HUES48 (cell line): ENCODE results near the gene CD300A.

Experiments used
- H3K27ac ChIP-seq: one replicate; pipeline ENCODE4 v1.7.0; 2013; ENCODE audit warnings: low read depth, low read length, inconsistent platforms
- H3K27me3 ChIP-seq: 2 replicates; pipeline ENCODE4 v1.6.1; 2013; ENCODE audit warnings: mild to moderate bottlenecking, low read length; ENCODE audit not compliant: control insufficient read depth, insufficient read depth
- H3K36me3 ChIP-seq: 2 replicates; pipeline ENCODE4 v1.6.1; 2013; ENCODE audit warnings: low read length; ENCODE audit not compliant: control insufficient read depth, insufficient read depth
- H3K4me1 ChIP-seq: 2 replicates; pipeline ENCODE4 v1.6.1; 2013; ENCODE audit warnings: mild to moderate bottlenecking, low read length; ENCODE audit not compliant: control insufficient read depth, insufficient read depth
- H3K4me3 ChIP-seq: 2 replicates; pipeline ENCODE4 v1.5.1; 2013; ENCODE audit warnings: mild to moderate bottlenecking, low read depth, low read length
- H3K9ac ChIP-seq: 2 replicates; pipeline ENCODE4 v1.6.1; 2013; ENCODE audit warnings: mild to moderate bottlenecking, low read depth, low read length, moderate library complexity
- H3K9me3 ChIP-seq: 2 replicates; pipeline ENCODE4 v1.6.1; 2013; ENCODE audit warnings: low read length; ENCODE audit not compliant: control insufficient read depth, insufficient read depth

CD300A gene

DNA sequence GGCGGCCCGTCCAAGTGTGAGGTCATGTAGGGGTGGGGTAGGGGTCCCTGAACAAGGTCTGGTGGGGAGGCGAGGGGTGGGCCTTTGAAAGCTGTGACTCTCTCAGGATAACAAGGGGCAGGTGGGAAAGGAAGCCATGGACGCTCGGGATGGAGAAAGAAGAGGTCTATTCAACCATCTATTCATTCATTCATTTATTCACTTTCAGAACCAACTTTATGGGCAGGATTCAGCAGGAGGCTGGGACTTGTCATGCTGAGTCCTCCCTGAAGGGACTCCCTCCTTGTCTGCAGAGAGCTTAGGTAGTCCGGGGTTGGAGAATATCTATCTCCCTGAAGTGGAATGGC, 8.6 kb upstream of the CD300A start:
- no peak overlapping the region for H3K27ac ChIP-seq
- no peak overlapping the region for H3K9ac ChIP-seq
- no peaks in the 10 kb centered on the region for H3K9me3 ChIP-seq
- no peaks in the 10 kb centered on the region for H3K36me3 ChIP-seq
- H3K4me3 ChIP-seq = no peak overlapping the region
- peaks cover 17% of the 10 kb centered on the region for H3K4me1 ChIP-seq
- H3K27me3 ChIP-seq = peaks cover 9% of the 10 kb centered on the region

- Histone ChIP-seq H3K36me3 (no peaks in the 10 kb centered on the region), H3K27me3 (no peaks in the 10 kb centered on the region; the same call in 1 of the 2 replicates), H3K4me3 (no peak overlapping the region), H3K4me1 (peaks cover 10% of the 10 kb centered on the region), H3K9me3 (no peaks in the 10 kb centered on the region), H3K9ac (no peak overlapping the region), H3K27ac (no peak overlapping the region)
These were observed 7.6 kb upstream of the CD300A start for GRCh38 chr17:74458835-74459234.

GRCh38 chr17:74459622-74460021, 6.8 kb upstream of the CD300A start:
- Histone ChIP-seq H3K4me3 (no peak overlapping the region), H3K27me3 (no peaks in the 10 kb centered on the region; the same call in 1 of the 2 replicates), H3K4me1 (peaks cover 6% of the 10 kb centered on the region), H3K9ac (no peak overlapping the region), H3K36me3 (no peaks in the 10 kb centered on the region), H3K27ac (no peak overlapping the region), H3K9me3 (no peaks in the 10 kb centered on the region)

DNA sequence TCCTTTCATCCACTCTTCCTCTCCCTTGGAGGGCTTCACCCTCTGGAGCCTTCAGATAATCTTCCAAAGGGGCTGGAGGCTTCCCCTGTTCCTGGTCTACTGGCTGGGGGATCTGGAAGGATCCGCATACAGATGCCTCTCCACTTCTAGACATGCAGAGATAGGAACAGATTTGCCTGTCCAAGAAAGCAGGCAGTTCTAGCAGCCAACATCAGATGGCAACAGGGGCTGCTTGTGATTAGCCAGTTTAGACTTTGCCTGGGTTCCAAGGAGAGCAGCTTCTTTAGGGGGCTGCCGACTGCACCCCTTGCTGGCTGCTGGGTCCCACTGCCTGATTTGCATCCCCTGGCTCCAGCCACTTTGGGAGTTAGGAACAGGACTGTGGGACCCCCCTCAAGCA, 6.2 kb upstream of the CD300A start:
- H3K4me1 ChIP-seq = no peaks in the 10 kb centered on the region; the same call in 1 of the 2 replicates
- H3K4me3 ChIP-seq = no peak overlapping the region
- H3K9me3 ChIP-seq = no peaks in the 10 kb centered on the region
- H3K27ac ChIP-seq = no peak overlapping the region
- H3K36me3 ChIP-seq = no peaks in the 10 kb centered on the region
- H3K27me3 ChIP-seq = no peaks in the 10 kb centered on the region; the same call in 1 of the 2 replicates
- no peak overlapping the region for H3K9ac ChIP-seq

GRCh38 chr17:74460996-74461395, 5.4 kb upstream of the CD300A start:
- Histone ChIP-seq H3K9me3 (no peaks in the 10 kb centered on the region), H3K9ac (no peak overlapping the region), H3K27me3 (peaks cover 3% of the 10 kb centered on the region), H3K4me3 (no peak overlapping the region), H3K27ac (no peak overlapping the region), H3K4me1 (no peaks in the 10 kb centered on the region; the same call in 1 of the 2 replicates), H3K36me3 (no peaks in the 10 kb centered on the region)

- H3K9me3 ChIP-seq = no peaks in the 10 kb centered on the region
- no peak overlapping the region for H3K4me3 ChIP-seq
- H3K4me1 ChIP-seq = no peaks in the 10 kb centered on the region; the same call in 1 of the 2 replicates
- H3K27ac ChIP-seq = no peak overlapping the region
- no peaks in the 10 kb centered on the region for H3K36me3 ChIP-seq
- H3K27me3 ChIP-seq = peaks cover 9% of the 10 kb centered on the region
- no peak overlapping the region for H3K9ac ChIP-seq
These were observed 4.8 kb upstream of the CD300A start for GRCh38 chr17:74461611-74462010.

DNA sequence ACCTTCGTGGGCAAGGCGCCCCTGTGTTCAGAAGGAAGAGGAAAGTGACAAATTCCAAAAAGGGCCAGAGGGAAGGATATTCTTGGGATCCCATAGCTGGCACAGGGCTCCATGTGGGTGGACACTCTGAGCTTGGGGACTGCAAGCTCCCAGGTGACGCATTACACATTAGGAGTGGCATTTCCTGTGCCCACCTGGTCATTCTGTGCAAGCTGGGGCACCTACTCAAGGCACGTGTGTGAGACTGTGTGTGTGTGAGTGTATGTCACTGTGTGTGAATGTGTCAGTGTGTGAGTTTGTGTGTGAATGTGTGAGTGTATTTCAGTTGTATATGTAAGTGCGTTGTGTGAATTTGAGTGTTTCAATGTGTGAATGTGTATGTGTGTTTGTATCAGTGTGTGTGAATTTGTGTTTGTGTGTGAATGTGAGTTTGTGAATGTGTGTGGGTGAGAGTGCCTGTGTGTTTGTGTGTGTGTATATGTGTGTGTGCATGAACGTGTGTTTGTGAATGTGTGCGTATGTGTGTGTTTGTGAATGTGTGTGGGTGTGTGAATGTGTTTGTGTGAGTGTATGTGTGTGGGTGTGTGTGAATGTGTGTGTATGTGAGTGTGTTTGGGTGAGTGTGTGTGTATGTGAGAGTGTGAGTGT, 1.6 kb upstream of the CD300A start:
- H3K27me3 ChIP-seq = peaks cover 19% of the 10 kb centered on the region
- H3K4me3 ChIP-seq = no peak overlapping the region
- H3K9ac ChIP-seq = no peak overlapping the region
- H3K27ac ChIP-seq = no peak overlapping the region
- H3K4me1 ChIP-seq = peaks cover 6% of the 10 kb centered on the region
- H3K9me3 ChIP-seq = no peaks in the 10 kb centered on the region
- no peaks in the 10 kb centered on the region for H3K36me3 ChIP-seq

GRCh38 chr17:74465378-74466110, 890 bp upstream of the CD300A start:
- Histone ChIP-seq H3K36me3 (no peaks in the 10 kb centered on the region), H3K27me3 (peaks cover 19% of the 10 kb centered on the region), H3K9ac (no peak overlapping the region), H3K4me1 (peaks cover 6% of the 10 kb centered on the region), H3K27ac (no peak overlapping the region), H3K9me3 (no peaks in the 10 kb centered on the region), H3K4me3 (no peak overlapping the region)

GRCh38 chr17:74466828-74467184, 372 bp downstream of the CD300A start:
- Histone ChIP-seq H3K4me3 (peak overlapping the region; percentile 50), H3K27me3 (peaks cover 19% of the 10 kb centered on the region), H3K36me3 (no peaks in the 10 kb centered on the region), H3K9me3 (no peaks in the 10 kb centered on the region), H3K27ac (no peak overlapping the region), H3K4me1 (peaks cover 6% of the 10 kb centered on the region), H3K9ac (no peak overlapping the region)

- peaks cover 6% of the 10 kb centered on the region for H3K4me1 ChIP-seq
- H3K9me3 ChIP-seq = no peaks in the 10 kb centered on the region
- H3K27ac ChIP-seq = no peak overlapping the region
- H3K27me3 ChIP-seq = peaks cover 19% of the 10 kb centered on the region
- no peak overlapping the region for H3K9ac ChIP-seq
- no peak overlapping the region; the same call in 1 of the 2 replicates for H3K4me3 ChIP-seq
- no peaks in the 10 kb centered on the region for H3K36me3 ChIP-seq
These were observed 952 bp downstream of the CD300A start for GRCh38 chr17:74467221-74467951.

- no peak overlapping the region for H3K4me3 ChIP-seq
- H3K9ac ChIP-seq = no peak overlapping the region
- H3K27ac ChIP-seq = no peak overlapping the region
- H3K4me1 ChIP-seq = peaks cover 6% of the 10 kb centered on the region
- peaks cover 11% of the 10 kb centered on the region; the same call in 1 of the 2 replicates for H3K9me3 ChIP-seq
- H3K27me3 ChIP-seq = peaks cover 13% of the 10 kb centered on the region
- H3K36me3 ChIP-seq = no peaks in the 10 kb centered on the region
These were observed 4.9 kb downstream of the CD300A start for GRCh38 chr17:74471341-74471740.
